Ishikawa (cell line): Measurements from ENCODE around the gene PTPRM.

Experiments used
- CEBPB ChIP-seq: IDR thresholded peaks from 2 replicates; pipeline ENCODE4 v1.6.1; 2012
- CREB1 ChIP-seq: IDR thresholded peaks from 2 replicates; pipeline ENCODE4 v1.6.1; 2012; ENCODE audit warnings: low read depth
- EGR1 ChIP-seq: IDR thresholded peaks from 2 replicates; pipeline ENCODE4 v1.6.1; 2012
- EP300 ChIP-seq: IDR thresholded peaks from 2 replicates; pipeline ENCODE4 v1.6.1; 2012; ENCODE audit warnings: borderline replicate concordance
- FOXM1 ChIP-seq: IDR thresholded peaks from 2 replicates; pipeline ENCODE4 v1.6.1; 2012; ENCODE audit warnings: low read depth, borderline replicate concordance
- NFIC ChIP-seq: IDR thresholded peaks from 2 replicates; pipeline ENCODE4 v1.6.1; 2012
- RAD21 ChIP-seq: IDR thresholded peaks from 2 replicates; pipeline ENCODE4 v1.6.1; 2012; ENCODE audit warnings: low read depth
- TAF1 ChIP-seq: IDR thresholded peaks from 2 replicates; pipeline ENCODE4 v1.6.1; 2012; ENCODE audit warnings: low read depth, mild to moderate bottlenecking
- TCF12 ChIP-seq: IDR thresholded peaks from 2 replicates; pipeline ENCODE4 v1.6.1; 2012; ENCODE audit warnings: low read depth
- TEAD4 ChIP-seq: IDR thresholded peaks from 2 replicates; pipeline ENCODE4 v1.6.1; 2012
- YY1 ChIP-seq: IDR thresholded peaks from 2 replicates; pipeline ENCODE4 v1.6.1; 2012; ENCODE audit warnings: low read depth
- ZBTB7A ChIP-seq: IDR thresholded peaks from 2 replicates; pipeline ENCODE4 v1.6.1; 2012; ENCODE audit warnings: low read depth
- TF ChIP-seq, protein P1 (sequence below): IDR thresholded peaks from 2 replicates; pipeline ENCODE4 v1.6.1; 2012; ENCODE audit warnings: low read depth, mild to moderate bottlenecking
- TF ChIP-seq, protein P2 (sequence below): IDR thresholded peaks from 2 replicates; pipeline ENCODE4 v1.6.1; 2012
- TF ChIP-seq, protein P3 (sequence below): IDR thresholded peaks from 2 replicates; pipeline ENCODE4 v1.6.1; 2012

The PTPRM gene

DNA sequence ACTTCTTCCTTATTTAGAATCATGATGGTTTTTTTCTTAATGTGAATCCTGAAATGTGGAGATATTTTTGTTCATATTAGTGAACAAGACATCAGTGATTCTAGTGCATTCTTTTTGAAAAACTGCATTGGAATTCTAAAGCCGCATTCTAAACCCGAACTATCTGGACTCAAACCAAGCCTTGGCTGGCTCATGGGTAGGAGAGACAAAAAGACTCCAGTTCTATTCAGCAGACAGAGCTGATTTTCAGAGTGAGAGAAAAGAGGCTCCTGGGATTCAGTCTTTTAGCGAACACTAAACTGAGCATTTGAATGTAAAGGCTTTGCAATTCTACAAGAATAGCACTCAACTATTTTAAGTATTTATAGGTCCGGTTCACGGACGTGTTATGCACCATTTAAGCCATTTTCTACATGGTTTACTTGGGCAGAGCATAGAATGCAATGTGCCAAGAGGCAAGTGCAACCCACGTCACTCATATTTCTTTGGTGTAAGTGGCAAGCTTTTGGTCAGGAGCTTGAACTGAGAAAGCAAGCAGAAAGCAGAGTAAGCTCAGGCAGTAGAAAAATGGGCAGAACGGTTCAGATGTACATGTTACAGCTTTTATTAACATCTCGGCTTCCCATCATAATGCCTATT lies 814.8 kb downstream of the PTPRM start:
- no peak for TF ChIP-seq CEBPB
- TF ChIP-seq, protein P1, sequence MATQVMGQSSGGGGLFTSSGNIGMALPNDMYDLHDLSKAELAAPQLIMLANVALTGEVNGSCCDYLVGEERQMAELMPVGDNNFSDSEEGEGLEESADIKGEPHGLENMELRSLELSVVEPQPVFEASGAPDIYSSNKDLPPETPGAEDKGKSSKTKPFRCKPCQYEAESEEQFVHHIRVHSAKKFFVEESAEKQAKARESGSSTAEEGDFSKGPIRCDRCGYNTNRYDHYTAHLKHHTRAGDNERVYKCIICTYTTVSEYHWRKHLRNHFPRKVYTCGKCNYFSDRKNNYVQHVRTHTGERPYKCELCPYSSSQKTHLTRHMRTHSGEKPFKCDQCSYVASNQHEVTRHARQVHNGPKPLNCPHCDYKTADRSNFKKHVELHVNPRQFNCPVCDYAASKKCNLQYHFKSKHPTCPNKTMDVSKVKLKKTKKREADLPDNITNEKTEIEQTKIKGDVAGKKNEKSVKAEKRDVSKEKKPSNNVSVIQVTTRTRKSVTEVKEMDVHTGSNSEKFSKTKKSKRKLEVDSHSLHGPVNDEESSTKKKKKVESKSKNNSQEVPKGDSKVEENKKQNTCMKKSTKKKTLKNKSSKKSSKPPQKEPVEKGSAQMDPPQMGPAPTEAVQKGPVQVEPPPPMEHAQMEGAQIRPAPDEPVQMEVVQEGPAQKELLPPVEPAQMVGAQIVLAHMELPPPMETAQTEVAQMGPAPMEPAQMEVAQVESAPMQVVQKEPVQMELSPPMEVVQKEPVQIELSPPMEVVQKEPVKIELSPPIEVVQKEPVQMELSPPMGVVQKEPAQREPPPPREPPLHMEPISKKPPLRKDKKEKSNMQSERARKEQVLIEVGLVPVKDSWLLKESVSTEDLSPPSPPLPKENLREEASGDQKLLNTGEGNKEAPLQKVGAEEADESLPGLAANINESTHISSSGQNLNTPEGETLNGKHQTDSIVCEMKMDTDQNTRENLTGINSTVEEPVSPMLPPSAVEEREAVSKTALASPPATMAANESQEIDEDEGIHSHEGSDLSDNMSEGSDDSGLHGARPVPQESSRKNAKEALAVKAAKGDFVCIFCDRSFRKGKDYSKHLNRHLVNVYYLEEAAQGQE, result no peak
- no peak for TF ChIP-seq EP300
- no peak for TF ChIP-seq TEAD4
- TF ChIP-seq EGR1, result no peak
- TF ChIP-seq, protein P2, sequence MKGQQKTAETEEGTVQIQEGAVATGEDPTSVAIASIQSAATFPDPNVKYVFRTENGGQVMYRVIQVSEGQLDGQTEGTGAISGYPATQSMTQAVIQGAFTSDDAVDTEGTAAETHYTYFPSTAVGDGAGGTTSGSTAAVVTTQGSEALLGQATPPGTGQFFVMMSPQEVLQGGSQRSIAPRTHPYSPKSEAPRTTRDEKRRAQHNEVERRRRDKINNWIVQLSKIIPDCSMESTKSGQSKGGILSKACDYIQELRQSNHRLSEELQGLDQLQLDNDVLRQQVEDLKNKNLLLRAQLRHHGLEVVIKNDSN, result no peak
- no peak for TF ChIP-seq ZBTB7A
- no peak for TF ChIP-seq TCF12
- TF ChIP-seq, protein P3, sequence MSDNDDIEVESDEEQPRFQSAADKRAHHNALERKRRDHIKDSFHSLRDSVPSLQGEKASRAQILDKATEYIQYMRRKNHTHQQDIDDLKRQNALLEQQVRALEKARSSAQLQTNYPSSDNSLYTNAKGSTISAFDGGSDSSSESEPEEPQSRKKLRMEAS, result no peak
- no peak for TF ChIP-seq RAD21
- no peak for TF ChIP-seq CREB1
- TF ChIP-seq NFIC, result no peak
- no peak for TF ChIP-seq YY1
- no peak for TF ChIP-seq FOXM1
- no peak for TF ChIP-seq TAF1

DNA sequence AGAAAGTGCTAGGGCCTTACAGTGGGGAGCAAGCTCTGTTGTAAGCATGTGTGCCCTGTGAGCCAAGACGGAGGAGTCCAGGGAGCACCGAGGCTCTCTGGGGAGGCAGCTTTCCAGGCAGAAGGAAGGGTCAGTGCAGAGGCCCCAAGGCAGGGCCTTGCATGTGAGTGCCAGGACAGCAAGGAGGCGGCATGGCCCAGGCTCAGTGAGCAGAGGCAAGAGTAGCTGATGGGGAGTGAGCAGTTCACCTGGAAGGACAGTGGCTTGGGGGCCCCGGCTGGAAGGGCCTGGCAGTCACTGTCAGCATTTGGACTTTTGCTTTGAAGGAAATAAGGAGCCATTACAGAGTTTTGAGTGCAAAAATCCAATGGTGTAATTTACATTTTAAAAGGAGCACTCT lies 818.3 kb downstream of the PTPRM start:
- TF ChIP-seq FOXM1, result no peak
- no peak for TF ChIP-seq CEBPB
- no peak for TF ChIP-seq RAD21
- TF ChIP-seq, protein P1, result no peak
- no peak for TF ChIP-seq CREB1
- TF ChIP-seq TAF1, result no peak
- no peak for TF ChIP-seq EP300
- no peak for TF ChIP-seq NFIC

DNA sequence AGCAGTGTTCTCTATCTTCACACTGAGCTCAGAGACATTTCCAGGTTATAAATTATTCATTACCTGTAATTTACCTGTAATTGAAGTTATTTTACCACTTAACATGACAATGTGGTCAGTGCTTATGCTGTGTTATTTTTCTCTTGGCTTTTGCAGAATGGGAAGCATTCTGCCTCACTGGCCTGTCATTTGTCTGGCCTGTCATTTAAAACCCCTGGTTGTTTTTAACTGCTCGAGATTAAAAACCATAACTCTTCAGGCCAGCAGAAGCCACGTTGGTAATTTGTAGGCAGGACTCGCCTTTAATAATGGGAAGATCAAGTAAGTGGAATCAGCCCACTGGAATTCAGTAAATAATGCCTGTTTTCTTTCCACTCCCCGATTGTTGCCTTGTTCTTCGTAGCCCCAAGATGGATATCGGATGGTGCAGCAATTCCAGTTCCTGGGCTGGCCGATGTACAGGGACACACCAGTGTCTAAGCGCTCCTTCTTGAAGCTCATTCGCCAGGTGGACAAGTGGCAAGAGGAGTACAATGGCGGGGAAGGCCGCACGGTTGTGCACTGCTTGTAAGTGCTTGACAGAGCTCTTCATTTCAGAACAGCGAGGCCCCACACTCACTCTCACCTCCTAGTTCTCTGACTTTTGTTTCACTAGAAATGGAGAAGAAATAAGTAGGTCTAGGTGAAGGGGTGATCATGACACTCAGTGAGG lies 819.7 kb downstream of the PTPRM start:
- no peak for TF ChIP-seq TCF12
- TF ChIP-seq YY1, result no peak
- TF ChIP-seq, protein P1, result no peak
- TF ChIP-seq CEBPB, result no peak
- no peak for TF ChIP-seq RAD21
- TF ChIP-seq EGR1, result no peak
- no peak for TF ChIP-seq TAF1
- TF ChIP-seq, protein P3, result no peak
- TF ChIP-seq NFIC, result no peak
- TF ChIP-seq CREB1, result no peak

DNA sequence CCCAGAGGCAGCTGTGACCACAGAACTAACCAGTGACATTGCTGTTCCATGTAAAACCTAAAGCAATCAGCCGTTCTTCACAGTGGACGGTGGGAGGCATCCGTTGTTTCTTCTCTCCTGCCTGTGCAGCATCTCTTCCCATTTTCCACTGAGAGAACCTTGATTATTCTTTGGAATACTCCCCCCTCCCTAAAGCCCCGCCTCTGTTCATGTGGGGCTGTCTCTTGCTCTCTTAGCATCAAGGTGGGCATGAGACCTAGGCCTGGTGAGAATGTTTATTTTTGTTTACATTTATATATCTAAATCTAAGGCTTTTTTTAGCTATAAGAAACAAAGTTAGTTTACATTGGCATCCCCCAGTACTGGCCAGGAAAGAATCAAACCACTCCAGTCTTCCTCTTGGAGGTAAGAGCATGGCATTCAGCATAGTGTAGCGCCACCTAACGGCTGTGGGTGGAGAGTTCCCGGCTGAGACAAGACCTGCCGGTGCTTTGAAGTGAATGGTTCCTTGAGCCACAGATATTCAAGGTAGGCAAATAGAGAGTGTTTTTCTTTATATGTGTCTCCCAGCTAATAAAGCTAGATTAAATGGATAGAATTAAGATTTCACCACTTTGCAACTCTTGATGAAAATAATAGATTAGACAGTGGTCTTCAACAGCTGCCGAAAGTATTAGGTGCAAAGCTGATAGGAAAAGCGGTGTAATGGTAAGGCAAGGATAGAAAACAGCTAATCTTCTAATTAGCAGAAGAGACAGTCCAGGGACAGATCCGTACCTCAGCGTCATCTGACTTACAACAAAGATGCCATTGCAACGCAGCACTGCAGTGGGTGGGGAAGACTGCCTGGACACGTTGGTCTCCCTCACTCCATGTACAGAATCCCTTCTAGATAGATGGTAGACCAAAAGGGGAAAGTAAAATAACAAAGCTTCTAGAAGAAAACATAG lies 822.5 kb downstream of the PTPRM start:
- TF ChIP-seq TAF1, result no peak
- no peak for TF ChIP-seq FOXM1
- TF ChIP-seq RAD21, result peak; percentile 47
- TF ChIP-seq, protein P1, result no peak
